Measurements from ENCODE around the gene LCN6. TPM values are rescaled to one million over a fixed set of nuclear protein-coding genes. Genes with fewer than 3 reads are reported as not detected.
"Not testable (repeated sequence)": the region's sequence is repeated elsewhere in the genome, so short reads cannot be mapped to it uniquely, and the experiment has no call there.

Gene LCN6
- total RNA-seq, 1 experiment from 2014 or later: not detected

DNA sequence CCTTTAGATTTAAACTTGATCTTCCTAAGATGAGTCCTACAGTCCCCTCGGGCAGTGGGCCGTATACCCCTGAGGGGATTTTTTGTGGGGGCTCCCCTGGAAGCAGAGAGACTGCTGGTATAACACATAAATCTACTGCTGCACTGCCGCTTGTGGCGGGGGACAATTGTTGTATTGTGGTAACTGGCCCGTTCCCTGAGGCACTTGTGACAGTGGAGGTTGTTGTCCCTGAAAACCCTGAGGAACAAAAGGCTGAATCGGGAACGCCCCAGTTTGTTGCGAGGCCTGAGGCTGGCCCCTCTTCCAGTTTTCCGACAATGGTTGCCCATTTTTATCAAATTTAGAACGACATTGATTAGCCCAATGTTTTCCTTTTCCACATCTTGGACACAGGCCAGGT is 38.1 kb upstream of the LCN6 start:
- H3K14ac ChIP-seq (ENCODE audit: insufficient read depth, low read length): no peak overlapping the region
- H2BK120ac ChIP-seq (ENCODE audit: low read depth, low read length, poor library complexity, severe bottlenecking): no peak overlapping the region
- TF ChIP-seq, protein P1, sequence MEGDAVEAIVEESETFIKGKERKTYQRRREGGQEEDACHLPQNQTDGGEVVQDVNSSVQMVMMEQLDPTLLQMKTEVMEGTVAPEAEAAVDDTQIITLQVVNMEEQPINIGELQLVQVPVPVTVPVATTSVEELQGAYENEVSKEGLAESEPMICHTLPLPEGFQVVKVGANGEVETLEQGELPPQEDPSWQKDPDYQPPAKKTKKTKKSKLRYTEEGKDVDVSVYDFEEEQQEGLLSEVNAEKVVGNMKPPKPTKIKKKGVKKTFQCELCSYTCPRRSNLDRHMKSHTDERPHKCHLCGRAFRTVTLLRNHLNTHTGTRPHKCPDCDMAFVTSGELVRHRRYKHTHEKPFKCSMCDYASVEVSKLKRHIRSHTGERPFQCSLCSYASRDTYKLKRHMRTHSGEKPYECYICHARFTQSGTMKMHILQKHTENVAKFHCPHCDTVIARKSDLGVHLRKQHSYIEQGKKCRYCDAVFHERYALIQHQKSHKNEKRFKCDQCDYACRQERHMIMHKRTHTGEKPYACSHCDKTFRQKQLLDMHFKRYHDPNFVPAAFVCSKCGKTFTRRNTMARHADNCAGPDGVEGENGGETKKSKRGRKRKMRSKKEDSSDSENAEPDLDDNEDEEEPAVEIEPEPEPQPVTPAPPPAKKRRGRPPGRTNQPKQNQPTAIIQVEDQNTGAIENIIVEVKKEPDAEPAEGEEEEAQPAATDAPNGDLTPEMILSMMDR (conservative IDR thresholded peaks at IDR 0.05): no peak
- H4K91ac ChIP-seq (ENCODE audit: insufficient read length, low read depth, low read length): no peak overlapping the region
- H4K8ac ChIP-seq (replicated peaks; ENCODE audit: insufficient read length, low read depth, low read length): no peak overlapping the region
- H2AFZ ChIP-seq (ENCODE audit: low read length): no peak overlapping the region
- H3K79me1 ChIP-seq (ENCODE audit: insufficient read depth, low read depth, low read length, poor library complexity, severe bottlenecking): no peaks in the 10 kb centered on the region
- no peak overlapping the region for H3K4me3 Mint-ChIP-seq
- H3K9me3 ChIP-seq (ENCODE audit: control insufficient read depth, low read depth, low read length): no peaks in the 10 kb centered on the region
- H3K4ac ChIP-seq (ENCODE audit: low read depth, low read length): no peak overlapping the region
- no peaks in the 10 kb centered on the region for H3K9me3 Mint-ChIP-seq
- no peak overlapping the region for H3K9ac ChIP-seq (ENCODE audit: extremely low read depth, insufficient read length, low read length)
- no peaks in the 10 kb centered on the region for H3K27me3 ChIP-seq (ENCODE audit: insufficient read depth, low read length)
- H3K27ac Mint-ChIP-seq: no peak overlapping the region
- peaks cover 8 to 17% of the 10 kb centered on the region in 2 experiments for H3K4me1 Mint-ChIP-seq
- no peak overlapping the region for H3K23ac ChIP-seq (ENCODE audit: insufficient read length, low read depth, low read length)
- H3K56ac ChIP-seq (ENCODE audit: insufficient read length, low read depth, low read length): no peak overlapping the region
- no peak for DNase-seq
- H3K4me2 ChIP-seq (ENCODE audit: insufficient read depth, insufficient read length, low read length): no peak overlapping the region
- WGBS (ENCODE audit: extremely low coverage, insufficient read length, low lambda C conversion rate): no CpG with 5 or more reads among the region's 10 CpGs
- no peak overlapping the region for H3T11ph ChIP-seq (ENCODE audit: low read length)
- no peak overlapping the region for H3K18ac ChIP-seq (ENCODE audit: insufficient read length, low read depth, low read length)
- H3K4me1 ChIP-seq (ENCODE audit: insufficient read depth, low read length): no peaks in the 10 kb centered on the region
- H2BK5ac ChIP-seq (ENCODE audit: insufficient read length, low read length): no peak overlapping the region
- no peak overlapping the region for H2BK20ac ChIP-seq (ENCODE audit: low read depth, low read length, poor library complexity, severe bottlenecking)
- no peak overlapping the region for H2BK12ac ChIP-seq (ENCODE audit: insufficient read length, low read depth, low read length)
- H3K27me3 Mint-ChIP-seq (ENCODE audit: low read depth): peaks cover 17% of the 10 kb centered on the region
- H2BK15ac ChIP-seq (ENCODE audit: low read depth, low read length): no peak overlapping the region
- H3K27ac ChIP-seq (ENCODE audit: insufficient read length, low read depth, low read length): no peak overlapping the region
- no peaks in the 10 kb centered on the region for H3K23me2 ChIP-seq (ENCODE audit: insufficient read length, low read depth, low read length, poor library complexity, severe bottlenecking)
- H4K5ac ChIP-seq (ENCODE audit: insufficient read length, low read depth, low read length): no peak overlapping the region
- H3K79me2 ChIP-seq (ENCODE audit: insufficient read depth, low read length): no peaks in the 10 kb centered on the region
- H4K20me1 ChIP-seq (ENCODE audit: control insufficient read depth, insufficient read depth, insufficient read length): no peaks in the 10 kb centered on the region
- H2AK5ac ChIP-seq (ENCODE audit: insufficient read length, low read length): no peak overlapping the region
- H3K36me3 Mint-ChIP-seq (ENCODE audit: insufficient read depth in 1 of 3, low read depth in 3 of 3): no peaks in the 10 kb centered on the region

DNA sequence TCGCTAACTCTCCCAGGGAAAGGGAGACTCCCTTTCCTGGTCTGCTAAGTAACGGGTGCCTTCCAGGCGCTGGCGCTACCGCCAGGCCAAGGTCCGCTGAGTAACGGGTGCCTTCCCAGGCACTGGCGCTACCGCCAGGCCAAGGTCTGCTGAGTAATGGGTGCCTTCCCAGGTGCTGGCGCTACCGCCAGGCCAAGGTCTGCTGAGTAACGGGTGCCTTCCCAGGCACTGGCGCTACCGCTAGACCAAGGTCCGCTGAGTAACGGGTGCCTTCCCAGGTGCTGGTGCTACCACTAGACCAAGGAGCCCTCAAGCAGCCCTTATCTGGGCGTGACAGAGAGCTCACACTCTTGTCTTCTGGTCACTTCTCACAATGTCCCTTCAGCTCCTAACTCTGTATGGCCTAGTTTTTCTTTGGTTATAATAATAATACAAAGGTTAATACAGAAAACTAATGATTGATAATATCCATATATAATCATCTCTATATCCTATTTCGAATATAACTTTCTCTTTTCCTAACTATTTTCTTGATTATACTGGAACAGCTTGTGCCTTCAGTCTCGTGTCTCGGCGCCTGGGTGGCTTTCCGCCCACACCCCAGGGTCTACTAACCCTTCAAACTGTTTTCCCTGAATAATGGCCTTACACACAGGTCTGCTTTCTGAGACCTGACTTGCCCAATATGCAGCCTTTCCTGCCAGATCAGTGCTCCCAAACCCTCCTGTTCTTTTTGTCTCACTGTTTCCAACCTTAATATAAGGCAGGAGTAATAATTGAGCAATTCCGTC is 37.4 kb upstream of the LCN6 start:
- H3K4me2 ChIP-seq (ENCODE audit: insufficient read depth, insufficient read length, low read length); H3K9me3 Mint-ChIP-seq; H2AK5ac ChIP-seq (ENCODE audit: insufficient read length, low read length); H3K27ac ChIP-seq (ENCODE audit: insufficient read length, low read depth, low read length); DNase-seq; H2BK20ac ChIP-seq (ENCODE audit: low read depth, low read length, poor library complexity, severe bottlenecking); H3K27me3 ChIP-seq (ENCODE audit: insufficient read depth, low read length); H4K8ac ChIP-seq (replicated peaks; ENCODE audit: insufficient read length, low read depth, low read length); H4K20me1 ChIP-seq (ENCODE audit: control insufficient read depth, insufficient read depth, insufficient read length); H3K27ac Mint-ChIP-seq; H4K5ac ChIP-seq (ENCODE audit: insufficient read length, low read depth, low read length); H2BK15ac ChIP-seq (ENCODE audit: low read depth, low read length); H3K4ac ChIP-seq (ENCODE audit: low read depth, low read length); H3K79me1 ChIP-seq (ENCODE audit: insufficient read depth, low read depth, low read length, poor library complexity, severe bottlenecking); H2BK120ac ChIP-seq (ENCODE audit: low read depth, low read length, poor library complexity, severe bottlenecking); H3K9me3 ChIP-seq (ENCODE audit: control insufficient read depth, low read depth, low read length); H2AFZ ChIP-seq (ENCODE audit: low read length); H3K79me2 ChIP-seq (ENCODE audit: insufficient read depth, low read length); H3K23ac ChIP-seq (ENCODE audit: insufficient read length, low read depth, low read length); H3K23me2 ChIP-seq (ENCODE audit: insufficient read length, low read depth, low read length, poor library complexity, severe bottlenecking); H3K14ac ChIP-seq (ENCODE audit: insufficient read depth, low read length); H4K91ac ChIP-seq (ENCODE audit: insufficient read length, low read depth, low read length); H3T11ph ChIP-seq (ENCODE audit: low read length); H3K36me3 Mint-ChIP-seq (ENCODE audit: insufficient read depth in 1 of 3, low read depth in 3 of 3); H2BK5ac ChIP-seq (ENCODE audit: insufficient read length, low read length); H3K4me1 ChIP-seq (ENCODE audit: insufficient read depth, low read length); H3K56ac ChIP-seq (ENCODE audit: insufficient read length, low read depth, low read length); H3K4me3 Mint-ChIP-seq; H2BK12ac ChIP-seq (ENCODE audit: insufficient read length, low read depth, low read length); H3K18ac ChIP-seq (ENCODE audit: insufficient read length, low read depth, low read length); H3K9ac ChIP-seq (ENCODE audit: extremely low read depth, insufficient read length, low read length): not testable (repeated sequence)
- no CpG with 5 or more reads among the region's 23 CpGs for WGBS (ENCODE audit: extremely low coverage, insufficient read length, low lambda C conversion rate)
- H3K27me3 Mint-ChIP-seq (ENCODE audit: low read depth): peaks cover 22% of the 10 kb centered on the region
- H3K4me1 Mint-ChIP-seq: peaks cover 8 to 17% of the 10 kb centered on the region in 2 experiments
